Lower leg skin (tissue), 4 donors: ENCODE results near the gene SLC25A23. TPM values are rescaled to one million over a fixed set of nuclear protein-coding genes. Genes with fewer than 3 reads are reported as not detected.

ENCODE experiments used
- DNase-seq, 2 donors: peaks; one replicate each; pipeline ENCODE4 v3.0.0-alpha.2; 2019; ENCODE audit warnings: low spot score in 2 of 2
- H3K4me3 ChIP-seq: fragments of 200-600 bp; sonication (generic); 2 replicates; pipeline ENCODE4 v1.5.1; 2017; ENCODE audit warnings: mild to moderate bottlenecking, low read depth; ENCODE audit not compliant: poor library complexity, severe bottlenecking
- CTCF ChIP-seq, 3 donors: fragments of 450-650 bp; IDR thresholded peaks; one replicate each; pipeline ENCODE4 v1.5.1; 2016; ENCODE audit warnings: antibody characterized with exemption in 3 of 3, mild to moderate bottlenecking in 3 of 3, moderate library complexity in 2 of 3
- POLR2A ChIP-seq, 2 donors: fragments of 450-650 bp; IDR thresholded peaks; one replicate each; pipeline ENCODE4 v1.6.1; 2016 to 2017; ENCODE audit warnings: antibody characterized with exemption in 2 of 2, mild to moderate bottlenecking in 1 of 2, moderate library complexity in 1 of 2
- WGBS, 2 donors: methylation state at CpG; one replicate each; pipeline ENCODE4 v1.1.5; 2018; 5-methylcytosine and 5-hydroxymethylcytosine counted together
- intact Hi-C: fragments of 100-400 bp; cut with DNase I; formaldehyde crosslinking; loops from one replicate; pipeline ENCODE4 v1.15.0; 2023; ENCODE audit warnings: low total_unique reads
- total RNA-seq, 4 donors: library from RNA; depleted of rRNA; stranded (reverse); fragments of >200 nt; gene quantifications; one replicate each; pipeline ENCODE4 v1.1.0, GENCODE V29; 2016

SLC25A23 gene
- total RNA-seq, 4 donors from 2014 or later: 60.9 to 102 (median 76.0) TPM

- no peak overlapping the region for H3K4me3 ChIP-seq
- intact Hi-C loops: no loop called here
- no peak for DNase-seq
- TF ChIP-seq CTCF (IDR thresholded peaks at IDR 0.05) (no peak), POLR2A (IDR thresholded peaks at IDR 0.05) (no peak)
- WGBS, 2 donors: 57 to 70% methylated on average over 2 of the region's 2 CpGs
Measured at GRCh38 chr19:6490134-6490533, 30.5 kb upstream of the SLC25A23 start.

GRCh38 chr19:6489278-6490061 is 29.9 kb upstream of the SLC25A23 start:
- WGBS, 2 donors: 64 to 66% methylated on average over 15 of the region's 15 CpGs
- H3K4me3 ChIP-seq: no peak overlapping the region
- no peak for DNase-seq
- intact Hi-C loops: no loop called here
- no peak for TF ChIP-seq CTCF (IDR thresholded peaks at IDR 0.05)
- TF ChIP-seq POLR2A (IDR thresholded peaks at IDR 0.05): no peak

- no peak overlapping the region for H3K4me3 ChIP-seq
- WGBS, 2 donors: 90 to 91% methylated on average over 7 of the region's 7 CpGs
- no peak for TF ChIP-seq CTCF (IDR thresholded peaks at IDR 0.05)
- no peak for TF ChIP-seq POLR2A (IDR thresholded peaks at IDR 0.05)
- no peak for DNase-seq
- intact Hi-C loops: no loop called here
Measured at GRCh38 chr19:6484831-6485230, 25.2 kb upstream of the SLC25A23 start.

GRCh38 chr19:6484230-6484629 is 24.6 kb upstream of the SLC25A23 start:
- intact Hi-C loops: no loop called here
- no peak overlapping the region for H3K4me3 ChIP-seq
- no peak for DNase-seq
- WGBS, 2 donors: 76 to 84% methylated on average over 8 of the region's 8 CpGs
- TF ChIP-seq POLR2A (IDR thresholded peaks at IDR 0.05): no peak
- no peak for TF ChIP-seq CTCF (IDR thresholded peaks at IDR 0.05)

GRCh38 chr19:6483235-6483634 is 23.6 kb upstream of the SLC25A23 start:
- H3K4me3 ChIP-seq: no peak overlapping the region
- DNase-seq: no peak
- intact Hi-C loops: no loop called here
- TF ChIP-seq POLR2A (IDR thresholded peaks at IDR 0.05): no peak
- TF ChIP-seq CTCF (IDR thresholded peaks at IDR 0.05): no peak
- 38 to 58% methylated on average over 3 of the region's 3 CpGs for WGBS, 2 donors

GRCh38 chr19:6482343-6482686 is 22.7 kb upstream of the SLC25A23 start:
- no peak for TF ChIP-seq POLR2A (IDR thresholded peaks at IDR 0.05)
- intact Hi-C loops: no loop called here
- DNase-seq: no peak
- WGBS, 2 donors: 91 to 92% methylated on average over 8 of the region's 8 CpGs
- no peak overlapping the region for H3K4me3 ChIP-seq
